ENCODE data around the gene STX8. TPM values are rescaled to one million over a fixed set of nuclear protein-coding genes. Genes with fewer than 3 reads are reported as not detected.

STX8 gene
- total RNA-seq, 1 experiment from 2014 or later: 38.8 TPM

DNA sequence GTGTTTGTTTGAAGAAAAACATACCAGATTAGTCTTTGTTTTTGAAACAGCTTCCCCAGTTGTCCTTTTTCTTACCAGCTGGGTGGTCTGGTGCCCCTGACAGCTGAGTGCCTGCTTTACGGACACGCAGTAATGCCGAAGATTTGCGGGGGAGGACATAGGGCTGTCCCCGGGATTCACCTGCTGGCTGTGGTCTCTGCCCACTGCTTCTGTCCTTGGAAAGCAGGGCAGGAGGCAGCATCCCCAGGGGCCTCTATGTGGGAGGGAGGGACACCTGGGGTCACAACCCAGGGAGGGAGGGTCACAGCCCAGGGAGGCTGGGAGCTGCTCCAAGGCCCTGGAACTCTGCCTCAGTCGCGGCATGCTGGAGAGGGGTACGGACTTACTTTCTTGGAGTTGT, 332.6 kb downstream of the STX8 start:
- ATAC-seq (no peak), DNase-seq (ENCODE audit: low read depth, low spot score) (no peak)
- no peak overlapping the region for H3K9ac ChIP-seq (ENCODE audit: low read length)
- H4K20me1 ChIP-seq (ENCODE audit: insufficient read depth): no peaks in the 10 kb centered on the region
- H2AFZ ChIP-seq (ENCODE audit: low read depth, low read length, poor library complexity, severe bottlenecking): no peak overlapping the region
- ChIA-PET CTCF (no interaction called here), RAD21 (ENCODE audit: low non-redundant PET in 1 of 2, low total read pairs in 2 of 2, uncharacterized antibody in 2 of 2, unreplicated experiment in 2 of 2) (no interaction called here), POLR2A (no interaction called here)
- no peaks in the 10 kb centered on the region for H3K9me3 ChIP-seq (ENCODE audit: control insufficient read depth in 1 of 2, insufficient read depth in 1 of 2, low read depth in 1 of 2, low read length in 2 of 2)
- no peaks in the 10 kb centered on the region for H3K9me2 ChIP-seq (ENCODE audit: insufficient read depth)
- H3K36me3 ChIP-seq (ENCODE audit: control insufficient read depth in 1 of 2, insufficient read depth in 2 of 2, low read length in 2 of 2): no peaks in the 10 kb centered on the region
- BruUV-seq (replicated peaks): no TSS peak
- H3K79me2 ChIP-seq (ENCODE audit: insufficient read depth, low read length): no peaks in the 10 kb centered on the region
- no peak overlapping the region for H3K4me2 ChIP-seq (ENCODE audit: low read length)
- TF ChIP-seq SP1 (IDR thresholded peaks at IDR 0.05; ENCODE audit: low read depth) (no peak), TCF7L2 (IDR thresholded peaks at IDR 0.05; ENCODE audit: borderline replicate concordance, extremely low read depth, insufficient read depth, insufficient read length) (no peak), CBX3 (IDR thresholded peaks at IDR 0.05; ENCODE audit: low read depth) (no peak), POLR2A (IDR thresholded peaks at IDR 0.05; ENCODE audit: borderline replicate concordance, extremely low read depth, insufficient read depth, insufficient read length) (no peak), CEBPB (IDR thresholded peaks at IDR 0.05; ENCODE audit: low read depth) (no peak), SRF (IDR thresholded peaks at IDR 0.05; ENCODE audit: low read depth) (no peak), RAD21 (IDR thresholded peaks at IDR 0.05; ENCODE audit: low read depth) (no peak), POLR2AphosphoS5 (IDR thresholded peaks at IDR 0.05; ENCODE audit: low read depth, low read length) (no peak), EZH2phosphoT487 (IDR thresholded peaks at IDR 0.05; ENCODE audit: borderline replicate concordance) (no peak), ZNF274 (IDR thresholded peaks at IDR 0.05; ENCODE audit: low read depth, low read length) (no peak)
- TF ChIP-seq, protein P1, sequence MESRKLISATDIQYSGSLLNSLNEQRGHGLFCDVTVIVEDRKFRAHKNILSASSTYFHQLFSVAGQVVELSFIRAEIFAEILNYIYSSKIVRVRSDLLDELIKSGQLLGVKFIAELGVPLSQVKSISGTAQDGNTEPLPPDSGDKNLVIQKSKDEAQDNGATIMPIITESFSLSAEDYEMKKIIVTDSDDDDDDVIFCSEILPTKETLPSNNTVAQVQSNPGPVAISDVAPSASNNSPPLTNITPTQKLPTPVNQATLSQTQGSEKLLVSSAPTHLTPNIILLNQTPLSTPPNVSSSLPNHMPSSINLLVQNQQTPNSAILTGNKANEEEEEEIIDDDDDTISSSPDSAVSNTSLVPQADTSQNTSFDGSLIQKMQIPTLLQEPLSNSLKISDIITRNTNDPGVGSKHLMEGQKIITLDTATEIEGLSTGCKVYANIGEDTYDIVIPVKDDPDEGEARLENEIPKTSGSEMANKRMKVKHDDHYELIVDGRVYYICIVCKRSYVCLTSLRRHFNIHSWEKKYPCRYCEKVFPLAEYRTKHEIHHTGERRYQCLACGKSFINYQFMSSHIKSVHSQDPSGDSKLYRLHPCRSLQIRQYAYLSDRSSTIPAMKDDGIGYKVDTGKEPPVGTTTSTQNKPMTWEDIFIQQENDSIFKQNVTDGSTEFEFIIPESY (IDR thresholded peaks at IDR 0.05; ENCODE audit: extremely low read depth, insufficient replicate concordance, low read length): no peak
- TF ChIP-seq, protein P2, sequence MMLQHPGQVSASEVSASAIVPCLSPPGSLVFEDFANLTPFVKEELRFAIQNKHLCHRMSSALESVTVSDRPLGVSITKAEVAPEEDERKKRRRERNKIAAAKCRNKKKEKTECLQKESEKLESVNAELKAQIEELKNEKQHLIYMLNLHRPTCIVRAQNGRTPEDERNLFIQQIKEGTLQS (IDR thresholded peaks at IDR 0.05): no peak
- TF ChIP-seq, protein P3, sequence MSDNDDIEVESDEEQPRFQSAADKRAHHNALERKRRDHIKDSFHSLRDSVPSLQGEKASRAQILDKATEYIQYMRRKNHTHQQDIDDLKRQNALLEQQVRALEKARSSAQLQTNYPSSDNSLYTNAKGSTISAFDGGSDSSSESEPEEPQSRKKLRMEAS (IDR thresholded peaks at IDR 0.05): no peak
- H3K27me3 ChIP-seq (ENCODE audit: insufficient read depth, low read length): no peaks in the 10 kb centered on the region
- intact Hi-C loops (cut with micrococcal nuclease): no loop called here
- peaks cover 13 to 16% of the 10 kb centered on the region in 2 experiments for H3K4me1 ChIP-seq (ENCODE audit: control insufficient read depth in 1 of 2, insufficient read depth in 2 of 2, low read length in 2 of 2)
- no peak overlapping the region for H3K27ac ChIP-seq (ENCODE audit: low read depth, low read length)
- no peak overlapping the region for H3K4me3 ChIP-seq (replicated peaks in 1 of 2; ENCODE audit: low read depth in 1 of 2, low read length in 2 of 2)
